NCI-H128 (cell line): ENCODE data around the gene BMAL1.

Experiments
- DNase-seq: peaks from one replicate; lab custom pipeline; 2025; ENCODE audit not compliant: unreplicated experiment; lab: John Stamatoyannopoulos, UW

BMAL1 gene

GRCh38 chr11:13290221-13290980 is 12.8 kb downstream of the BMAL1 start:
- DNase-seq = no peak

DNA sequence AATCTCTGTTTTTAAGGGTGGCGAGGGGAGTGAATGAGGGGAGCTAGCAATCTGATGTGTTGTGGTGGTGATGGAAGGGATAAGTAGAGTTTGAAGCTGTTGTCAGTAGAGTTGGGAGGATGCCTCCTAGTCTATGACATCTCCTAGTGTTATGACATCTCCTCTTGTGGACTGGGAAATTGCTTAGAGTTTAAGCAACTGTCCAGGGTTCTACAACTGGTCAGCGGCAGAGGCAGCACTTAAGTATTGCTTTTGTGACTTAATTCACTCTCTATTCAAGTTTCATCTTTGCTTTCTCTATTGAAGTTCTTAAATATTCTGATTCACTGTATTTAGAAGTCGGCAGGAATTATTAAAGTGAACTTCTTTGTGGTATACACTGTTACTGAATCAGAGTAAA is 13.8 kb downstream of the BMAL1 start:
- no peak for DNase-seq

- DNase-seq = no peak
These were observed 14.2 kb downstream of the BMAL1 start for GRCh38 chr11:13291800-13292199.

- DNase-seq = no peak
These were observed 15.4 kb downstream of the BMAL1 start for GRCh38 chr11:13292970-13293369.

- no peak for DNase-seq
These were observed 16.6 kb downstream of the BMAL1 start for GRCh38 chr11:13294178-13294577.

DNA sequence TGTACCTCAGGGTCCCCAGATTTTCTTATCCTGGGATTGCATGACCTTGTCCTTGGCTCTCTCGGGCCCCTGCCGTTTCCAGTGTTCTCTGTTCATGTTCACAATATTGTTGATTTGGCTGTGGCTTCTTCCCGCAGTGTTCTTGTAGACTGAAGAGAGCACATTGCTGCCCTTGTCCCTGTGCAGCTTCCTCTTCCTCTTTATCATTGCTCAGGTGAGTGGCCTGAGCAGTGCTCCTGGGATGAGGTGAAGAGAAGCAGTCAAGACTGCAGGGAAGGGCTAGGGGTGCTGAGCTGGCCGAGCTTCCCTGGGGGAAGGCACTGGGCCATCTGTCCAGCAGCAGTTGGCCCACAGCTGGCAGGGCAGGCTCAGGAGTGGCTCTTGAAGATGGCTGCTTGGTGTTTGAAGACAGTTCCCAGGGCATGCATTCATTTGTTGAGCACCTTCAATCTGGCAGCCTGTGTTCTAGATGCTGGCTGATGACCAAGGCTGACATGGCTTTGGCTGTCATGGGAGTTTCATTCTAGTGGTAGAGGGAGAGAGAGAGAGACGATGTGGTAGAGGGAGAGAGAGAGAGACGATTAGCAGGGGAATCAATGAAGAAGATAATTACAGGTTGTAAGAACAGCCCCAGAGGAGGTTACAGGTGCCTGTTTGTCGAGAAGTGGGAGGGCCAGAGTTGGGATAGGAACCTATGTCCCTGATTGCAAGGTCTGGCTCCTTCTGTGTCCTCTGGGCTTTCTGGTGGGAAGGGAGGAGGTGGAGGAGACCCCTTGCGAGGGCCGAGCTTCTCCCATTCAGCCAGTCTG is 17.4 kb downstream of the BMAL1 start:
- DNase-seq = no peak

DNA sequence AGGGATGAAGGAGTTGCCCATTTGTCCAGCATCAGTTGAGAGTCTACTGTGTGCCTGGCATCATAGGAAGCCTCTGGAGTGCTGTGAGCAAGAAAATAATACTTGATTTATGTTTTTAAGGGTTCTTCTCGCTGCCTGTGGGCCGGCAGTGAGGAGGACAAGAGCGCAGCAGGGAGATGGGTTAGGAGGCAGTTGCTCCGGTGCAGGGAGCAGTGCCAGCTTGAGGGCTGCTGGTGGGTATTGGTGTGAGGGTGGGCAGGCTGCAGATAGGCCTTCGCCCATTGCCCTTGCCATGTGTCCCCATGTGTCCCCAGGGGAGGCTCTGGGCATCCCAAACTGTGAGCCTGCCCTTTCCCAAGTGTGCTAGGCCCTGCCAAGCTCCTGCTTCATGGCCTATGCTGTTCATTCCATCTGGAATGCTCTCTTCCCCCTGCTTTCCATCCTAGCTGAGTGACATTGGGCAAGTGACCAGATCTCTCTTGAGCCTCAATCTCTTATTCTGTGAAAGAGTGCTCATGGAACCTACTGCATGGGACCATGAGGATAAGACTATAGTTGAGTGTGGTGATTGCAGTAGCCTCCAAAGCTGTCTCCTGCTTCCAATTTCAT is 19.8 kb downstream of the BMAL1 start:
- no peak for DNase-seq

GRCh38 chr11:13297917-13298356 is 20.3 kb downstream of the BMAL1 start:
- DNase-seq = no peak

GRCh38 chr11:13298765-13299164 is 21.2 kb downstream of the BMAL1 start:
- DNase-seq = no peak

DNA sequence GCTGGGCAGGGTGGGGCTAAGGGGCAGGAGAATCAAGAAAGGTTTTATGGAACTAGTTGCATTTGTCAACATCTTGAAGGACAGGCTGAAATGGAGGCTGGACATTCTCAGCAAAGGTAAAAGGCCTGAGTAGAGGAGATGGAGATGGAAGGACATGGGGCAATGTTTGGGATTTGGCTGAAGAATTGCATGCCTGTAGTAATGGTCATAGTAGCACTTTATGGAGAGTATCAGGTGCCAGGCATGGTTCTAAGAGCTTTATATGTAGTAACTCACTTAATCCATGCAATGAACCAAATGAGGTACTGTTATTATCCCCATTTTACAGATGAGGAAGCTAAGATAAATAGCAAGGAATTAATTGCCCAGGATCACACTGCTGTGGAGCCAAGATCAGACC is 23.9 kb downstream of the BMAL1 start:
- no peak for DNase-seq

DNA sequence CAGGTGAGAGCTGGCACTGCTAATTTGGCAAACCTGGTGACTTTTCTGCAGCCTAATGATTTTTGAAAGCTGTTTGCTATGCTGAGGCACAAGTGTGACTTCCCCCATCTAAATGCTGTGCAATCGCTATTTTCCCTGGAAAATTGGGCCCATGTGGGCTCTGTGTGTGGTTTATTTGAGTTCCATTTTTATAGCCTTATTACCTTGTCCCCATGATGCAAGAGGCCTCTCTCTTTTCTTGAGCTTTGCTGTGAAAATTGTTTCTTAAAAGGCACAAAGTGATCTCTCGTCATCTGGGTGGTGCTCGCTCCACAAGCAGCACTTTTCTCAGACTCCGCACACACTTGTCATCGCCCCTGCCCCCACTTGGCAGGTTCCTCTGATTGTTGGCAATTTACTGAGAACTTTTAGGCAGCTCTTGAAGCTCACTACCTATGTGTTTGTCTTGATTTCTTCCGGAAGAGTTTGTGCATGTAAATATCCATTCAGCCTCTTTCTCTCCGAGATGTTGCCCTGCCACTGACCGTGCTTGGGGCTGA is 24.9 kb downstream of the BMAL1 start:
- DNase-seq = no peak

- DNase-seq = no peak
These were observed 26.4 kb downstream of the BMAL1 start for GRCh38 chr11:13303668-13304649.

GRCh38 chr11:13304655-13305335 is 27.2 kb downstream of the BMAL1 start:
- DNase-seq = no peak

DNA sequence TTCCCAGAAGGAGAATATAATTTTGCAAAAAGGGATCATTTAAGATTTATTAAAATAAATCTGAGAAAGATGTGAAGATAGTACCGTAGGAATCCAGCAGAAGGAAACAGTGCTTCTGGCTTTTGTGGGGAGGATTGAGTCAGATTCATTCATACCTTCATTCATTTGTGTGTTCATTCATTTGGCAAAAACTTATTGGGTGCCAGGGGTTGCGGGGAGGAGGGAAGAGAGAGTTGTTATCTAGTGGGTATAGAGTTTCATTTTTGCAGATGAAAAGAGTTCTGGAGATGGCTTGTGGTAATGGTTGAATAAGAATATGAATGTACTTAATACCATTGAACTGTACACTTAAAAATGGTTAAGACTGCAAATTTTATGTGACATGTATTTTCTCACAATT is 31.1 kb downstream of the BMAL1 start:
- DNase-seq = no peak

DNA sequence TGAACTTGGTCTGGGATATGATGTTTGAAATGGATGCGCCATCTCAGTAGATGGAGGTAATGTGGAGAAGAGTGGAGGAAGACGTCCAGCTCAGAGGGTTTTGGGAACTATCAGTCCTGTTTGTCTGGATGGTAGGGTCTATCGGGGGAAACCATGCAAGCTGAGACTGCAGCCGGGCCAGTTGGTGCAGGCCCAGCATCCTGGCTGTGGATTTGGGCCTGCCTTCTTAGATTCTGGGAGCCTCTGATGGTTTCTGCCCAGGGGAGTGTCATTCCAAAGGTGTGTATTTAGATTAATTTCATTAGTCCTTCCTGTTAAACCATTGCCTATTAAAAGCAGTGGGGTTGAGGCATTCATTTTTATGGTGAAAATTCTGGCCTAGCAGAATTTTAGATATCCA is 31.6 kb downstream of the BMAL1 start:
- no peak for DNase-seq

GRCh38 chr11:13310443-13310842 is 32.9 kb downstream of the BMAL1 start:
- DNase-seq = no peak

- no peak for DNase-seq
These were observed 34.0 kb downstream of the BMAL1 start for GRCh38 chr11:13311570-13311969.

DNA sequence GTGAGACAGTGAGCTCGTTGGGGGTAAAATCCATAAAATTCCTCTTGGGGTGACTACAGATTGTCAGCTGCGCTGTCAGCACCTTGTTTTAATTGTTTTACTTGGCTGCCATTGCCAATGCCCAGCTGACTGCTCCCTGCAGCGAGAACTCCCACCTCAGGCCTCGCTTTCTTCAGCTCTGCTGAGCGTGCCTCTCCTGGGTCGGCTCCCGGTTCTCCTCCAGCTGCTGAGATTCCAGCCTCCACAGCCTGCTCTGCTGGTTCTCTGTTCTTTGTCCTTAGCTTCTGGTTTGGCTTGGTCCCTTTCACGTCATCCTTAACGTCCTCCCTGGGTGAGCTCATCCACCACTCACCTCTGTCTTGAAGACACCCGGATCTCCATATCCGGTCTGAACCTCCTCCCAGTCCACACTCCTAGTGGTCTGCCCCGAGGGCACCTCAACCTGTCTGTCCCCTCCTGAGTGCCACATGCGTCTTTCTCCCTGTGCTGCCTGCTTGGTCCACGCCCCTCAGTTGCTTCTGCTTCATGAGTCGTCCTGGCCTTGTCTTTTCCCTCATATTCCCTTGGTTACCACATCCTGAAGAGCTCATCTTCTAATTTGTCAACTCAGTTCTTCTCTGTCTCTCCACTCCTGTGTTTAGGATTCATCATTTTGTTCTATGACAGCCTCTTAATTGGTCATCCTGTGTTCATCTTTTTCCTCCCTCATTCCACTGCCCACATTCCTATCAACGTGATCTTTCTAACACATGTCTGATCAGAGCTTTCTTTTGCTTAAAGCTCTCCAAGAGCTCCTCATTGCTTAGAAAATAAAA is 35.6 kb downstream of the BMAL1 start:
- DNase-seq = no peak
